ENCODE results near the gene DDO.

GRCh38 chr6:110348961-110349690, 66.2 kb downstream of the DDO start:
- TF ChIP-seq EZH2 (IDR thresholded peaks at IDR 0.05; ENCODE audit: insufficient read depth, poor library complexity, severe bottlenecking), result no peak
- TF ChIP-seq EZH2phosphoT487 (IDR thresholded peaks at IDR 0.05; ENCODE audit: insufficient read depth, low read depth), result no peak

Data from GM23248 (cell line).